ENCODE results near the gene CST3. TPM values are rescaled to one million over a fixed set of nuclear protein-coding genes. Genes with fewer than 3 reads are reported as not detected.

The CST3 gene
- total and polyA plus RNA-seq, 2 of the 8 experiments (the other 6 are each of a cell fraction or from before 2014, with no cell fraction given), result 53.2 to 184 TPM

GRCh38 chr20:23636908-23637281 lies 860 bp downstream of the CST3 start:
- CTCF ChIA-PET (ENCODE audit: partially characterized antibody), result interaction anchor here (0.9 to 1.4 kb wide), 4 partner anchors 8 to 192 kb away, joined by 3 to 4 read pairs (median 4); no protein-coding TSS in a partner anchor
- peak overlapping the region; percentile 71 to 91 for H3K4me2 ChIP-seq (ENCODE audit: insufficient read depth in 1 of 2, low read depth in 2 of 2, low read length in 2 of 2)
- H4K8ac ChIP-seq (ENCODE audit: extremely low read depth, insufficient read depth, low read length), result no peak overlapping the region
- H3K23ac ChIP-seq (ENCODE audit: insufficient read length), result no peak overlapping the region
- no peak overlapping the region for H2AK5ac ChIP-seq (ENCODE audit: low read depth, low read length)
- peak overlapping the region in 1 of 4 experiments; percentile 35; a peak in 1 of 7 replicates for H3K9ac ChIP-seq (replicated peaks in 1 of 4; ENCODE audit: extremely low read depth in 1 of 4, low read depth in 3 of 4, low read length in 3 of 4)
- WGBS, 2 experiments (ENCODE audit: extremely low coverage in 1 of 2, insufficient coverage in 1 of 2, insufficient read length in 1 of 2, insufficient replicate concordance in 2 of 2, low coverage in 1 of 2, low lambda C conversion rate in 2 of 2, missing lambda C conversion rate in 1 of 2), result 43% methylated on average over 4 of the region's 4 CpGs; no CpG with 5 or more reads in 1 of the 2 experiments
- peaks cover 9% of the 10 kb centered on the region for H3K23me2 ChIP-seq (ENCODE audit: low read depth, low read length)
- H3K27ac ChIP-seq (ENCODE audit: low read depth, low read length), result no peak overlapping the region
- H2BK120ac ChIP-seq (replicated peaks; ENCODE audit: low read depth, low read length), result no peak overlapping the region
- no peak for TF ChIP-seq SP1 (IDR thresholded peaks at IDR 0.05; ENCODE audit: low read depth, low read length)
- no peak for TF ChIP-seq RBBP5 (IDR thresholded peaks at IDR 0.05; ENCODE audit: borderline replicate concordance, low read depth, low read length)
- TF ChIP-seq CTBP2 (IDR thresholded peaks at IDR 0.05; ENCODE audit: borderline replicate concordance, insufficient read depth, insufficient read length, low read length), result no peak
- TF ChIP-seq CHD2 (IDR thresholded peaks at IDR 0.05; ENCODE audit: low read length), result no peak
- no peak for TF ChIP-seq ATF3 (IDR thresholded peaks at IDR 0.05; ENCODE audit: insufficient read depth, low read depth, low read length)
- TF ChIP-seq RAD21 (IDR thresholded peaks at IDR 0.05 in 1 of 2, conservative IDR thresholded peaks at IDR 0.05 in 1 of 2; ENCODE audit: low read depth in 2 of 2, low read length in 2 of 2), result no peak
- TF ChIP-seq MAFK (IDR thresholded peaks at IDR 0.05; ENCODE audit: low read depth, low read length), result no peak
- peak overlapping the region; percentile 21 for H3K56ac ChIP-seq (replicated peaks; ENCODE audit: insufficient read length, low read depth, low read length)
- FAIRE-seq (no peak), DNase-seq (ENCODE audit: low read depth in 1 of 2, low spot score in 2 of 2) (no peak)
- no peaks in the 10 kb centered on the region; a peak in 1 of 8 replicates for H3K36me3 ChIP-seq (ENCODE audit: control insufficient read depth in 2 of 4, insufficient read depth in 4 of 4, low read length in 3 of 4)
- H2BK15ac ChIP-seq (ENCODE audit: low read length), result no peak overlapping the region
- no peak overlapping the region for H4K91ac ChIP-seq (replicated peaks; ENCODE audit: insufficient read length, low read length)
- peaks cover 0 to 12% (median 4%) of the 10 kb centered on the region in 4 experiments; a peak in 6 of 7 replicates for H3K4me1 ChIP-seq (replicated peaks in 1 of 4; ENCODE audit: control insufficient read depth in 3 of 4, insufficient read depth in 4 of 4, low read length in 3 of 4)
- peaks cover 0 to 5% (median 2%) of the 10 kb centered on the region in 4 experiments; a peak in 3 of 7 replicates for H3K27me3 ChIP-seq (replicated peaks in 1 of 4; ENCODE audit: control insufficient read depth in 3 of 4, extremely low read depth in 1 of 4, insufficient read depth in 3 of 4, low read length in 3 of 4)
- H3K4ac ChIP-seq (replicated peaks; ENCODE audit: insufficient read length, low read depth, low read length), result no peak overlapping the region
- no peaks in the 10 kb centered on the region for H3K79me1 ChIP-seq (ENCODE audit: low read depth, low read length)
- H3K79me2 ChIP-seq (ENCODE audit: control insufficient read depth in 1 of 2, insufficient read depth in 2 of 2, low read length in 2 of 2), result no peaks in the 10 kb centered on the region
- H2AFZ ChIP-seq (ENCODE audit: low read length), result no peak overlapping the region
- H3K18ac ChIP-seq (ENCODE audit: extremely low read depth, low read length), result no peak overlapping the region; the same call in 1 of the 2 replicates
- POLR2A ChIA-PET (ENCODE audit: partially characterized antibody), result interaction anchor here (0.8 to 1.5 kb wide), 3 partner anchors 8 to 19 kb away, joined by 3 to 4 read pairs (median 3); no protein-coding TSS in a partner anchor
- no peak overlapping the region for H2BK20ac ChIP-seq (ENCODE audit: low read length)
- H3K14ac ChIP-seq (ENCODE audit: insufficient read length), result no peak overlapping the region
- H2BK5ac ChIP-seq (ENCODE audit: low read depth, low read length), result peak overlapping the region; percentile 66; the same call in 1 of the 2 replicates
- 0 out of 2 replicates have a peak overlapping the region, but pooled peaks have one; percentile 68 for H2BK12ac ChIP-seq (ENCODE audit: low read depth, low read length)
- peak overlapping the region; percentile 62 to 92 (median 76) for H3K4me3 ChIP-seq (ENCODE audit: extremely low read depth in 1 of 4, insufficient read depth in 2 of 4, low read depth in 3 of 4, low read length in 4 of 4)
- no peak overlapping the region for H4K5ac ChIP-seq (ENCODE audit: insufficient read length, low read depth, low read length)
- H4K20me1 ChIP-seq (replicated peaks in 1 of 2; ENCODE audit: control insufficient read depth in 1 of 2, insufficient read depth in 2 of 2, low read length in 2 of 2), result peaks cover 0 to 8% of the 10 kb centered on the region in 2 experiments
- no peaks in the 10 kb centered on the region for H3K9me3 ChIP-seq (ENCODE audit: insufficient read depth in 2 of 2, low read depth in 1 of 2, low read length in 1 of 2)

All from H1 (cell line).